Panc1 (cell line): ENCODE measurements around the gene CD4.

Experiments
- CTCF ChIP-seq: fragments of 450-650 bp; IDR thresholded peaks from 2 replicates; pipeline ENCODE4 v1.5.1; 2017; ENCODE audit warnings: mild to moderate bottlenecking
- POLR2AphosphoS5 ChIP-seq: IDR thresholded peaks from 2 replicates; pipeline ENCODE4 v1.6.1; 2012; ENCODE audit warnings: mild to moderate bottlenecking, low read depth, low read length, moderate library complexity
- SIN3A ChIP-seq: IDR thresholded peaks from 2 replicates; pipeline ENCODE4 v1.6.1; 2012; ENCODE audit warnings: low read depth, mild to moderate bottlenecking, low read length, moderate library complexity, borderline replicate concordance; ENCODE audit not compliant: insufficient read depth

- TF ChIP-seq SIN3A (no peak), CTCF (peak; percentile 85), POLR2AphosphoS5 (0 out of 2 replicates have a peak, but pooled peaks have one; percentile 33)
These were observed 80.0 kb downstream of the CD4 start for GRCh38 chr12:6869049-6870021.
